ENCODE data around the gene TCF4. TPM values are rescaled to one million over a fixed set of nuclear protein-coding genes. Genes with fewer than 3 reads are reported as not detected.

Gene TCF4
- polyA plus RNA-seq, 1 experiment: 47.3 TPM

- POLR2A ChIA-PET: interaction anchor here (0.6 to 1.1 kb wide), 2 partner anchors 9 to 209 kb away, joined by 3 read pairs; no protein-coding TSS in a partner anchor
- Histone ChIP-seq H3K9me3 (ENCODE audit: control insufficient read depth, insufficient read depth, low read length) (no peaks in the 10 kb centered on the region; the same call in 1 of the 2 replicates), H3K27me3 (ENCODE audit: control insufficient read depth, insufficient read depth, low read length) (no peaks in the 10 kb centered on the region), H3K27ac (ENCODE audit: low read depth, low read length) (no peak overlapping the region), H3K4me3 (ENCODE audit: low read depth, low read length) (no peak overlapping the region)
- peak; percentile 6 for DNase-seq (ENCODE audit: low read depth, low spot score)
- TF ChIP-seq, protein P1, sequence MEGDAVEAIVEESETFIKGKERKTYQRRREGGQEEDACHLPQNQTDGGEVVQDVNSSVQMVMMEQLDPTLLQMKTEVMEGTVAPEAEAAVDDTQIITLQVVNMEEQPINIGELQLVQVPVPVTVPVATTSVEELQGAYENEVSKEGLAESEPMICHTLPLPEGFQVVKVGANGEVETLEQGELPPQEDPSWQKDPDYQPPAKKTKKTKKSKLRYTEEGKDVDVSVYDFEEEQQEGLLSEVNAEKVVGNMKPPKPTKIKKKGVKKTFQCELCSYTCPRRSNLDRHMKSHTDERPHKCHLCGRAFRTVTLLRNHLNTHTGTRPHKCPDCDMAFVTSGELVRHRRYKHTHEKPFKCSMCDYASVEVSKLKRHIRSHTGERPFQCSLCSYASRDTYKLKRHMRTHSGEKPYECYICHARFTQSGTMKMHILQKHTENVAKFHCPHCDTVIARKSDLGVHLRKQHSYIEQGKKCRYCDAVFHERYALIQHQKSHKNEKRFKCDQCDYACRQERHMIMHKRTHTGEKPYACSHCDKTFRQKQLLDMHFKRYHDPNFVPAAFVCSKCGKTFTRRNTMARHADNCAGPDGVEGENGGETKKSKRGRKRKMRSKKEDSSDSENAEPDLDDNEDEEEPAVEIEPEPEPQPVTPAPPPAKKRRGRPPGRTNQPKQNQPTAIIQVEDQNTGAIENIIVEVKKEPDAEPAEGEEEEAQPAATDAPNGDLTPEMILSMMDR (IDR thresholded peaks at IDR 0.05; ENCODE audit: low read depth, low read length): no peak
- CTCF ChIA-PET: interaction anchor here (1.5 kb wide), 1 partner anchor 37 kb away, joined by 3 read pairs; no protein-coding TSS in a partner anchor
Measured at GRCh38 chr18:55380589-55380988, 207.4 kb downstream of the TCF4 start.

- no peak for DNase-seq (ENCODE audit: low read depth, low spot score)
- Histone ChIP-seq H3K9me3 (ENCODE audit: control insufficient read depth, insufficient read depth, low read length) (peaks cover 4% of the 10 kb centered on the region; the same call in 1 of the 2 replicates), H3K4me3 (ENCODE audit: low read depth, low read length) (no peak overlapping the region), H3K27me3 (ENCODE audit: control insufficient read depth, insufficient read depth, low read length) (no peaks in the 10 kb centered on the region), H3K27ac (ENCODE audit: low read depth, low read length) (no peak overlapping the region)
- ChIA-PET POLR2A (no interaction called here), CTCF (no interaction called here)
- TF ChIP-seq, protein P1 (IDR thresholded peaks at IDR 0.05; ENCODE audit: low read depth, low read length): no peak
Measured at GRCh38 chr18:55376387-55376786, 211.6 kb downstream of the TCF4 start.

DNA sequence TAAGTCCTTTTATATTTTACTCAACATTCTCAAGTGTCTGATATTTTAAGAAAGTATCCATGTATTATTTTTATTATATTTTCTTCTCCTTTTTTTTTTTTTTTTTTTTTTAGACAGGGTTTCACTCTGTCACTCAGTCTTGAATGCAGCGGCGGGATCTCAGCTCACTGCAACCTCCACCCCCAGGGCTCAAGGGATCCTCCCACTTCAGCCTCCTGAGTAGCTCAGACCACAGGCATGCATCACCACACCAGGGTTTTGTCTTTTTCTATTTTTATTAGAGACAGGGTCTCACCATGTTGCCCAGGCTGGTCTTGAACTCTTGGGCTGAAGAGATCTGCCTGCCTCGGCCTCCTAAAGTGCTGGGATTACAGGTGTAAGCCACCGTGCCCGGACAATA lies 212.1 kb downstream of the TCF4 start:
- H3K27ac ChIP-seq (ENCODE audit: low read depth, low read length): no peak overlapping the region
- ChIA-PET CTCF (interaction anchor here (0.7 kb wide), 1 partner anchor 282 kb away, joined by 3 read pairs; no protein-coding TSS in a partner anchor), POLR2A (no interaction called here)
- TF ChIP-seq, protein P1 (IDR thresholded peaks at IDR 0.05; ENCODE audit: low read depth, low read length): no peak
- DNase-seq (ENCODE audit: low read depth, low spot score): no peak
- H3K4me3 ChIP-seq (ENCODE audit: low read depth, low read length): no peak overlapping the region
- peaks cover 4% of the 10 kb centered on the region; the same call in 1 of the 2 replicates for H3K9me3 ChIP-seq (ENCODE audit: control insufficient read depth, insufficient read depth, low read length)
- no peaks in the 10 kb centered on the region for H3K27me3 ChIP-seq (ENCODE audit: control insufficient read depth, insufficient read depth, low read length)

DNA sequence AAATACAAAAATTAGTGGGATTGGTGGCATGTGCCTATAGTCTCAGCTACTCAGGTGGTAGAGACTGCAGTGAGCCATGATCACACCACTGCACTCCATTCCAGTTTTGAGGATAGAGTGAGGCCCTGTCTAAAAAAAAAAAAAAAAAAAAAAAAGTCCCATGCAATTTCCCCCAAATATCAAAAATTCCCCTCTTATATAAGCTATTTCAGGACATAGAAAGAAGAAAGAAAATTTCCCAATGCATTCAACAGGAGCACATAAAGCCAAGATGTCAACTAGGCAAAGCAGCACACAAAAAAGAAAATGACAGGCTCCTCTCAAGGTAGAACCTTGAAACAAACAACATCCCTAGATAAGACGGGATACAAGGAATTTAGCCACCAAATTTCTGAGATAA lies 213.3 kb downstream of the TCF4 start:
- ChIA-PET CTCF (interaction anchor here (0.6 to 1.6 kb wide), 2 partner anchors 10 to 407 kb away, joined by 3 to 4 read pairs; no protein-coding TSS in a partner anchor), POLR2A (no interaction called here)
- peaks cover 4% of the 10 kb centered on the region for H3K9me3 ChIP-seq (ENCODE audit: control insufficient read depth, insufficient read depth, low read length)
- H3K27ac ChIP-seq (ENCODE audit: low read depth, low read length): no peak overlapping the region
- DNase-seq (ENCODE audit: low read depth, low spot score): no peak
- H3K27me3 ChIP-seq (ENCODE audit: control insufficient read depth, insufficient read depth, low read length): no peaks in the 10 kb centered on the region
- no peak overlapping the region for H3K4me3 ChIP-seq (ENCODE audit: low read depth, low read length)
- TF ChIP-seq, protein P1 (IDR thresholded peaks at IDR 0.05; ENCODE audit: low read depth, low read length): no peak

DNA sequence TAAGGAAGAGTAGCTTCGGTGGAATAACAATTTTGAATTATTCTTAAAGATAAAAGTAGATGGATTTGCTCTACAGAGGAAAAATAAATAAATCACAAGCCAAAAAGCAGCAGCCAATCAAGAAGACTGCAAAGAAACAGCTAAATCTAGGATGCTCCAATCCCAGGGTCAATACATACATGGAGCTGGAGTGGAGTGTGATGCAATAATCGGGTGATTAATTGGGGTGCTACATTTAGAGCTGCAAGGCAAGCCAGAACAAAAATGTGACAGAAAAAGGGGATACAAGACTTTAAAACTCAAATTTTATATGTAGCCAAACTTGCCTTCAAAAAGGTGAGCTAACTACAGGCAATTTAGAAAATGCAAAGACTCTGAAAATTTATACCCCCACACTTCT lies 215.8 kb downstream of the TCF4 start:
- ChIA-PET POLR2A (interaction anchor here (0.6 kb wide), 1 partner anchor 9 kb away, joined by 3 read pairs; no protein-coding TSS in a partner anchor), CTCF (interaction anchor here (0.5 to 1.1 kb wide), 2 partner anchors 13 to 68 kb away, joined by 3 read pairs; no protein-coding TSS in a partner anchor)
- DNase-seq (ENCODE audit: low read depth, low spot score): no peak
- Histone ChIP-seq H3K9me3 (ENCODE audit: control insufficient read depth, insufficient read depth, low read length) (peaks cover 4% of the 10 kb centered on the region), H3K27ac (ENCODE audit: low read depth, low read length) (no peak overlapping the region), H3K4me3 (ENCODE audit: low read depth, low read length) (no peak overlapping the region), H3K27me3 (ENCODE audit: control insufficient read depth, insufficient read depth, low read length) (no peaks in the 10 kb centered on the region)
- TF ChIP-seq, protein P1 (IDR thresholded peaks at IDR 0.05; ENCODE audit: low read depth, low read length): no peak

Measured in AG04450 (cell line).